ENCODE data around the gene TRAF3. TPM values are rescaled to one million over a fixed set of nuclear protein-coding genes. Genes with fewer than 3 reads are reported as not detected.

Gene TRAF3
- total RNA-seq, 1 donor from 2014 or later, result 32.3 TPM

- TF ChIP-seq, protein P1, sequence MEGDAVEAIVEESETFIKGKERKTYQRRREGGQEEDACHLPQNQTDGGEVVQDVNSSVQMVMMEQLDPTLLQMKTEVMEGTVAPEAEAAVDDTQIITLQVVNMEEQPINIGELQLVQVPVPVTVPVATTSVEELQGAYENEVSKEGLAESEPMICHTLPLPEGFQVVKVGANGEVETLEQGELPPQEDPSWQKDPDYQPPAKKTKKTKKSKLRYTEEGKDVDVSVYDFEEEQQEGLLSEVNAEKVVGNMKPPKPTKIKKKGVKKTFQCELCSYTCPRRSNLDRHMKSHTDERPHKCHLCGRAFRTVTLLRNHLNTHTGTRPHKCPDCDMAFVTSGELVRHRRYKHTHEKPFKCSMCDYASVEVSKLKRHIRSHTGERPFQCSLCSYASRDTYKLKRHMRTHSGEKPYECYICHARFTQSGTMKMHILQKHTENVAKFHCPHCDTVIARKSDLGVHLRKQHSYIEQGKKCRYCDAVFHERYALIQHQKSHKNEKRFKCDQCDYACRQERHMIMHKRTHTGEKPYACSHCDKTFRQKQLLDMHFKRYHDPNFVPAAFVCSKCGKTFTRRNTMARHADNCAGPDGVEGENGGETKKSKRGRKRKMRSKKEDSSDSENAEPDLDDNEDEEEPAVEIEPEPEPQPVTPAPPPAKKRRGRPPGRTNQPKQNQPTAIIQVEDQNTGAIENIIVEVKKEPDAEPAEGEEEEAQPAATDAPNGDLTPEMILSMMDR (IDR thresholded peaks at IDR 0.05; ENCODE audit: insufficient read depth, low read length, poor library complexity, severe bottlenecking), result no peak
- no peak overlapping the region for H3K4me3 ChIP-seq (ENCODE audit: low read depth, low read length)
- no peaks in the 10 kb centered on the region for H3K27me3 ChIP-seq (ENCODE audit: control insufficient read depth, insufficient read depth, low read length)
- DNase-seq (ENCODE audit: low read depth), result no peak
- H3K36me3 ChIP-seq (ENCODE audit: control insufficient read depth, insufficient read depth, low read length), result no peaks in the 10 kb centered on the region
Observed at GRCh38 chr14:102827716-102828115, 50.5 kb downstream of the TRAF3 start.

GRCh38 chr14:102828151-102828550 is 50.9 kb downstream of the TRAF3 start:
- Histone ChIP-seq H3K4me3 (ENCODE audit: low read depth, low read length) (no peak overlapping the region), H3K27me3 (ENCODE audit: control insufficient read depth, insufficient read depth, low read length) (no peaks in the 10 kb centered on the region), H3K36me3 (ENCODE audit: control insufficient read depth, insufficient read depth, low read length) (no peaks in the 10 kb centered on the region)
- DNase-seq (ENCODE audit: low read depth), result no peak
- TF ChIP-seq, protein P1 (IDR thresholded peaks at IDR 0.05; ENCODE audit: insufficient read depth, low read length, poor library complexity, severe bottlenecking), result no peak

- Histone ChIP-seq H3K27me3 (ENCODE audit: control insufficient read depth, insufficient read depth, low read length) (no peaks in the 10 kb centered on the region), H3K4me3 (ENCODE audit: low read depth, low read length) (no peak overlapping the region), H3K36me3 (ENCODE audit: control insufficient read depth, insufficient read depth, low read length) (no peaks in the 10 kb centered on the region)
- TF ChIP-seq, protein P1 (IDR thresholded peaks at IDR 0.05; ENCODE audit: insufficient read depth, low read length, poor library complexity, severe bottlenecking), result no peak
- no peak for DNase-seq (ENCODE audit: low read depth)
Observed at GRCh38 chr14:102829016-102829548, 51.8 kb downstream of the TRAF3 start.

DNA sequence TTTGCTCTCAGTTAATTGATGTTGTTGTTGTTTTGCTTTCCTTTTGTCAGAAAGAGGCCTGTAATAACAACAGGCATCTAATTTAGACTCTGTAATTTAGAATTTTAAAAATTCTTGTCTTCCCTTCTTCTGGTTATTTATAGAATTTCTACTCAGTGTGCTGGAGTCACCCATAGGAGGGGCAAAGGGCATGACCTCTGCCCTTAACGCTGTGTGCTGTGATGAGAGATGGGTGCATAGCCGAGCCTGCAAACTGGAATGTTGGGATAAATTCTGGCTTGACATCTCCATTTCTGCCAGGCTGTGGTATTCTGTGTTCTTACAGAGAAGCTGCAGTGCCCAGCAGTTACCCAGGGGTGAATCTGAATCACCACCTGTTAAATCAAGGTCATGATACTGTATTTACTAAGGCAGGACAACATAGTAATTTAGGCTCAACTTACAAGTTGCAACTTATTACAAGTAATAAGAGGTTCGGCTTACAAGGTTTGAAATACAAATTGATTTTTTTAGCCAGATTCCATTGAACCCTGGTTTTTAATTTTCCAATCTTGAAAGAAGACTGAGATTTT is 53.3 kb downstream of the TRAF3 start:
- TF ChIP-seq, protein P1 (IDR thresholded peaks at IDR 0.05; ENCODE audit: insufficient read depth, low read length, poor library complexity, severe bottlenecking), result no peak
- Histone ChIP-seq H3K4me3 (ENCODE audit: low read depth, low read length) (no peak overlapping the region), H3K36me3 (ENCODE audit: control insufficient read depth, insufficient read depth, low read length) (no peaks in the 10 kb centered on the region), H3K27me3 (ENCODE audit: control insufficient read depth, insufficient read depth, low read length) (no peaks in the 10 kb centered on the region)
- DNase-seq (ENCODE audit: low read depth), result no peak

DNA sequence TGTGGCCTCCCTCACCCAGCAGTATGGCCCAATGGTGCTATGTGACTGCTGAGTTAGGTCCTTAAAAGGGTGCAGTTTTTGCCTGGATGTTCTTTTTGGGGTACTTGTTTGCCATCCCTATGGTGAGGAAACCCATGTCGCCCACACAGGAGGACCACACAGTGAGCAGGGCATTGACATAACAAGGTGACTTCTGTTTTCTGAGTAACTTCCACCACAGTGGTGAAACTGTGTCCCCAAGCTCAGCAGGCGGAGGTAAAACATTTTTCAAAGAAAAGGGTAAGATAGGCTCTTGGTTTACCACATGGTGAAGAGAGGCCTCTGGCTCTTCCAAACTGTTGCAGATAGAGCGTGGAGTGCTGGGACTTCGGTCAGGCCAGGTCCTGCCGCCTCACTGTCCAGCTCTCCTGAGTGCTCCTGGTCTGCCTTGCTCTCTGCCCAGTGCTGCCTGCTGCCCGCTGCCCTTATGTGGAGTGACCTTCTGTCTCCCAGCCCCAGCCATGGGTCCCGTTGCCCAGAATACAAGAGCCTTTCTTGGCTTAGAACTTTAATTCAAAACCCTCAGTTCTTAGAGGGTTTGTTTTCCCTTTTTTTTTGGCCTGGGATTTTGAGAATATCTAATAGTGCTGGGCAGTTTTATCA is 54.0 kb downstream of the TRAF3 start:
- no peaks in the 10 kb centered on the region for H3K27me3 ChIP-seq (ENCODE audit: control insufficient read depth, insufficient read depth, low read length)
- no peak for DNase-seq (ENCODE audit: low read depth)
- TF ChIP-seq, protein P1 (IDR thresholded peaks at IDR 0.05; ENCODE audit: insufficient read depth, low read length, poor library complexity, severe bottlenecking), result no peak
- no peak overlapping the region for H3K4me3 ChIP-seq (ENCODE audit: low read depth, low read length)
- H3K36me3 ChIP-seq (ENCODE audit: control insufficient read depth, insufficient read depth, low read length), result no peaks in the 10 kb centered on the region

Measured in kidney epithelial cell (primary cell).